Midbrain (tissue), 1 donor: ENCODE measurements around the gene MUS81.

ENCODE experiments used
- DNase-seq: peaks from one replicate; lab custom pipeline; 2025; lab: John Stamatoyannopoulos, UW

Gene MUS81

GRCh38 chr11:65892661-65893317 is 32.6 kb downstream of the MUS81 start:
- DNase-seq, result no peak

- DNase-seq, result no peak
Measured at GRCh38 chr11:65894034-65894591, 33.9 kb downstream of the MUS81 start.

- DNase-seq, result no peak
Measured at GRCh38 chr11:65895482-65895981, 35.3 kb downstream of the MUS81 start.

- DNase-seq, result no peak
Measured at GRCh38 chr11:65896034-65896999, 36.1 kb downstream of the MUS81 start.

- DNase-seq, result no peak
Measured at GRCh38 chr11:65897020-65897471, 36.8 kb downstream of the MUS81 start.

- no peak for DNase-seq
Measured at GRCh38 chr11:65898656-65899355, 38.6 kb downstream of the MUS81 start.

GRCh38 chr11:65899356-65900124 is 39.3 kb downstream of the MUS81 start:
- no peak for DNase-seq

GRCh38 chr11:65900125-65900898 is 40.1 kb downstream of the MUS81 start, which contains the start of gene FOSL1:
Gene FOSL1 (minus strand): TSS chr11:65900388. CDS start chr11:65900339, 49 bp downstream.
- DNase-seq, result peak; percentile 23

- no peak for DNase-seq
Measured at GRCh38 chr11:65900899-65901180, 40.6 kb downstream of the MUS81 start.

GRCh38 chr11:65903068-65903481 is 42.8 kb downstream of the MUS81 start:
- no peak for DNase-seq

GRCh38 chr11:65903715-65904114 is 43.5 kb downstream of the MUS81 start:
- no peak for DNase-seq

GRCh38 chr11:65906602-65907001 is 46.4 kb downstream of the MUS81 start:
- no peak for DNase-seq

- DNase-seq, result no peak
Measured at GRCh38 chr11:65907878-65908277, 47.6 kb downstream of the MUS81 start.

- DNase-seq, result no peak
Measured at GRCh38 chr11:65911682-65912568, 51.7 kb downstream of the MUS81 start.

GRCh38 chr11:65912845-65913244 is 52.6 kb downstream of the MUS81 start:
- DNase-seq, result no peak

GRCh38 chr11:65915101-65915820 is 55.0 kb downstream of the MUS81 start:
- DNase-seq, result no peak

GRCh38 chr11:65915821-65916251 is 55.6 kb downstream of the MUS81 start:
- DNase-seq, result no peak
